Glutamatergic neuron (in vitro differentiated cells): ENCODE measurements around the gene SLC22A15. TPM values are rescaled to one million over a fixed set of nuclear protein-coding genes. Genes with fewer than 3 reads are reported as not detected.

Experiments used
- DNase-seq: peaks from one replicate; pipeline ENCODE4 v3.0.0; 2022
- H3K27ac Mint-ChIP-seq: one replicate; pipeline ENCODE4 v1.8.0; 2020; ENCODE audit warnings: mild to moderate bottlenecking, mixed read lengths, inconsistent platforms; ENCODE audit not compliant: unreplicated experiment
- H3K27me3 Mint-ChIP-seq: one replicate; pipeline ENCODE4 v1.8.0; 2020; ENCODE audit warnings: mild to moderate bottlenecking, moderate library complexity, mixed read lengths, inconsistent platforms; ENCODE audit not compliant: unreplicated experiment
- H3K36me3 Mint-ChIP-seq: one replicate; pipeline ENCODE4 v1.8.0; 2020; ENCODE audit warnings: mild to moderate bottlenecking, mixed read lengths, inconsistent platforms; ENCODE audit not compliant: unreplicated experiment
- H3K4me1 Mint-ChIP-seq: one replicate; pipeline ENCODE4 v1.8.0; 2020; ENCODE audit warnings: mild to moderate bottlenecking, low read depth, mixed read lengths, inconsistent platforms; ENCODE audit not compliant: unreplicated experiment
- H3K4me3 Mint-ChIP-seq: one replicate; pipeline ENCODE4 v1.8.0; 2020; ENCODE audit warnings: mild to moderate bottlenecking, mixed read lengths, inconsistent platforms; ENCODE audit not compliant: unreplicated experiment
- H3K9me3 Mint-ChIP-seq: one replicate; pipeline ENCODE4 v1.8.0; 2020; ENCODE audit warnings: mild to moderate bottlenecking, moderate library complexity, mixed read lengths, inconsistent platforms; ENCODE audit not compliant: unreplicated experiment
- total RNA-seq: library from RNA; stranded (reverse); fragmentation: NEBNext Ultra II Directional; extraction: Animal tissue kit (Norgen Biotek cat#: 25700); gene quantifications from one replicate; pipeline ENCODE4 v1.2.1, GENCODE V29; 2021; ENCODE audit not compliant: unreplicated experiment
- TF ChIP-seq, protein P1 (sequence below): fragments of 200-600 bp; sonication (generic); IDR thresholded peaks from one replicate; pipeline ENCODE4 v1.5.0; 2021; ENCODE audit not compliant: partially characterized antibody, unreplicated experiment

Gene SLC22A15
- total RNA-seq, 1 donor from 2014 or later, result 49.4 TPM

DNA sequence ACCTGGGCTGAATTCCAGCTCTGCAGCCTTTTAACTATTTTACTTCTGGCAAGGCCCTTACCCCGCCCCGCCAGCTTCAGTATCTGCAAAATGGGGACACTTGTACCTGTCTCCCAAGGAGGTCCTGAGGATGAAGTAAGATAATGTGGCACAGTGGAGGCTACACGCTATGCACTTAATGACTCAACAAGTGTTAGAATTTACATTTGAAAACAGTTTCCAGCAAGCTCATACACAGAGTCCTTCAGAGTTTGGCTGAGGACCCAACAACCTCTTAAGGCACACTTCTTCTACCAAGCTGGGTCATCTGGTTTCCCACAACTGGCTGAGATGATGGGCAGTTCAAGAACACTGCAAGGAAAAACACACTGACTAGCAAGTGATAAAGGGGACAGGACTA is 30.2 kb upstream of the SLC22A15 start:
- TF ChIP-seq, protein P1, sequence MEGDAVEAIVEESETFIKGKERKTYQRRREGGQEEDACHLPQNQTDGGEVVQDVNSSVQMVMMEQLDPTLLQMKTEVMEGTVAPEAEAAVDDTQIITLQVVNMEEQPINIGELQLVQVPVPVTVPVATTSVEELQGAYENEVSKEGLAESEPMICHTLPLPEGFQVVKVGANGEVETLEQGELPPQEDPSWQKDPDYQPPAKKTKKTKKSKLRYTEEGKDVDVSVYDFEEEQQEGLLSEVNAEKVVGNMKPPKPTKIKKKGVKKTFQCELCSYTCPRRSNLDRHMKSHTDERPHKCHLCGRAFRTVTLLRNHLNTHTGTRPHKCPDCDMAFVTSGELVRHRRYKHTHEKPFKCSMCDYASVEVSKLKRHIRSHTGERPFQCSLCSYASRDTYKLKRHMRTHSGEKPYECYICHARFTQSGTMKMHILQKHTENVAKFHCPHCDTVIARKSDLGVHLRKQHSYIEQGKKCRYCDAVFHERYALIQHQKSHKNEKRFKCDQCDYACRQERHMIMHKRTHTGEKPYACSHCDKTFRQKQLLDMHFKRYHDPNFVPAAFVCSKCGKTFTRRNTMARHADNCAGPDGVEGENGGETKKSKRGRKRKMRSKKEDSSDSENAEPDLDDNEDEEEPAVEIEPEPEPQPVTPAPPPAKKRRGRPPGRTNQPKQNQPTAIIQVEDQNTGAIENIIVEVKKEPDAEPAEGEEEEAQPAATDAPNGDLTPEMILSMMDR, result no peak
- Mint-ChIP-seq H3K36me3 (no peaks in the 10 kb centered on the region), H3K9me3 (peaks cover 4% of the 10 kb centered on the region), H3K4me3 (no peak overlapping the region), H3K4me1 (no peaks in the 10 kb centered on the region), H3K27me3 (no peaks in the 10 kb centered on the region), H3K27ac (no peak overlapping the region)
- no peak for DNase-seq

GRCh38 chr1:115949156-115949555 is 27.2 kb upstream of the SLC22A15 start:
- TF ChIP-seq, protein P1, result no peak
- Mint-ChIP-seq H3K36me3 (no peaks in the 10 kb centered on the region), H3K27ac (no peak overlapping the region), H3K4me3 (no peak overlapping the region), H3K9me3 (peaks cover 2% of the 10 kb centered on the region), H3K27me3 (no peaks in the 10 kb centered on the region), H3K4me1 (peaks cover 3% of the 10 kb centered on the region)
- DNase-seq, result no peak

- Mint-ChIP-seq H3K27me3 (no peaks in the 10 kb centered on the region), H3K9me3 (peaks cover 2% of the 10 kb centered on the region), H3K27ac (no peak overlapping the region), H3K36me3 (no peaks in the 10 kb centered on the region), H3K4me1 (peaks cover 3% of the 10 kb centered on the region), H3K4me3 (no peak overlapping the region)
- DNase-seq, result no peak
- TF ChIP-seq, protein P1, result no peak
These were observed 24.8 kb upstream of the SLC22A15 start for GRCh38 chr1:115951560-115951959.

GRCh38 chr1:115952547-115952946 is 23.8 kb upstream of the SLC22A15 start:
- H3K36me3 Mint-ChIP-seq, result no peaks in the 10 kb centered on the region
- no peak for DNase-seq
- TF ChIP-seq, protein P1, result no peak
- peaks cover 3% of the 10 kb centered on the region for H3K4me1 Mint-ChIP-seq
- no peaks in the 10 kb centered on the region for H3K9me3 Mint-ChIP-seq
- no peaks in the 10 kb centered on the region for H3K27me3 Mint-ChIP-seq
- no peak overlapping the region for H3K27ac Mint-ChIP-seq
- no peak overlapping the region for H3K4me3 Mint-ChIP-seq

- Mint-ChIP-seq H3K9me3 (no peaks in the 10 kb centered on the region), H3K4me3 (no peak overlapping the region), H3K27ac (no peak overlapping the region), H3K36me3 (no peaks in the 10 kb centered on the region), H3K27me3 (no peaks in the 10 kb centered on the region), H3K4me1 (peaks cover 3% of the 10 kb centered on the region)
- DNase-seq, result no peak
- TF ChIP-seq, protein P1, result no peak
These were observed 23.1 kb upstream of the SLC22A15 start for GRCh38 chr1:115953180-115953579.
